ENCODE data around the gene DCHS1. TPM values are rescaled to one million over a fixed set of nuclear protein-coding genes. Genes with fewer than 3 reads are reported as not detected.
A peak's percentile ranks its signal among the peaks of the same experiment; 100 is the strongest.

The DCHS1 gene
- total RNA-seq, 1 experiment from 2014 or later = 14.2 TPM

DNA sequence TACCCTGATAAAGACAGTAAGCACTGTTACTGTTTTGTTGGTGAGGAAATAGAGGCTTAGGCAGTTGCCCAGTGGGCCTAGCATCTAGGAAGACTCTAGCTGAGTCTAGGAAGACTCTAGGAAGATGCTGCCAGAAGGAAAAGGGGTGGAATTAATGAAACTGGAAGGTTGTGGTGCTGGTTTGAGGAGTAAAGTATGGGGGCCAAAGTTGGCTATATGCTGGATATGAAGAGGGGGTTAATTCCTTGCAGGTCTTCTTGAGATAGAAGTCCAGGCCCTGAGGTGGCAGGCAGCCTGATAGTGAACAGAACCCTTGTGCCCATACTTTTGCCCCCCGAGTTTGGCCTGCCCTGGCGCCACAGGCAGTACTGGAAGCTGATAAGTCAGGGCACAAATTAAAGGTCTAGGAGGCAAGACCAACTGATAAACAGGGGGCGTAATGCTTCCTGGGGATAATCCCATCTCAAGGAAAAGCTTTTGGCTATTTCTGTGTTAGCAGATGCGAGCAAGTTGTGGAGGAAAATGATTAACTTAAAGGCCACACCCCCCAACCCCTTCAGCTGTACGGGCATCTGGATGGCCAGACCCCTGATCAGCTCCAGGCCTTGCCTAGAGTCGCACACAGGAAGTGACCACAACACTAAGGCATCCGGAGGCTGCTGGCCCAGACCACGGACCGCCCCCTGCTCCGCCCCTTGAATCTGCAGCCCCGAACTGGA is 49.0 kb downstream of the DCHS1 start:
- ATAC-seq = peak; percentile 81
- H3K4me1 Mint-ChIP-seq = peaks cover 20% of the 10 kb centered on the region
- peaks cover 36% of the 10 kb centered on the region for H3K36me3 Mint-ChIP-seq
- H3K27ac Mint-ChIP-seq = peak overlapping the region; percentile 97
- ChIA-PET POLR2A (interaction anchor here (0.6 to 2.9 kb wide), 6 partner anchors 12 to 77 kb away, joined by 3 to 11 read pairs (median 4); partner anchors contain the start of genes MRPL17 and TPP1), CTCF (interaction anchor here (0.7 to 1.7 kb wide), 10 partner anchors 12 to 243 kb away, joined by 3 to 10 read pairs (median 4); partner anchors contain the start of genes MRPL17 and TPP1)
- peak overlapping the region; percentile 28; the same call in 1 of the 2 replicates for H3K4me3 Mint-ChIP-seq
- DNase-seq (ENCODE audit: low spot score) = peak; percentile 92
- no peaks in the 10 kb centered on the region for H3K27me3 Mint-ChIP-seq (ENCODE audit: low read depth)
- H3K9me3 Mint-ChIP-seq = no peaks in the 10 kb centered on the region
- TF ChIP-seq, protein P1, sequence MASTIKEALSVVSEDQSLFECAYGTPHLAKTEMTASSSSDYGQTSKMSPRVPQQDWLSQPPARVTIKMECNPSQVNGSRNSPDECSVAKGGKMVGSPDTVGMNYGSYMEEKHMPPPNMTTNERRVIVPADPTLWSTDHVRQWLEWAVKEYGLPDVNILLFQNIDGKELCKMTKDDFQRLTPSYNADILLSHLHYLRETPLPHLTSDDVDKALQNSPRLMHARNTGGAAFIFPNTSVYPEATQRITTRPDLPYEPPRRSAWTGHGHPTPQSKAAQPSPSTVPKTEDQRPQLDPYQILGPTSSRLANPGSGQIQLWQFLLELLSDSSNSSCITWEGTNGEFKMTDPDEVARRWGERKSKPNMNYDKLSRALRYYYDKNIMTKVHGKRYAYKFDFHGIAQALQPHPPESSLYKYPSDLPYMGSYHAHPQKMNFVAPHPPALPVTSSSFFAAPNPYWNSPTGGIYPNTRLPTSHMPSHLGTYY (CRISPR knock-in tag; IDR thresholded peaks at IDR 0.05) = 0 out of 2 replicates have a peak, but pooled peaks have one; percentile 18
- TF ChIP-seq KAT7 (CRISPR knock-in tag; IDR thresholded peaks at IDR 0.05; ENCODE audit: borderline replicate concordance) = no peak
- TF ChIP-seq, protein P2, sequence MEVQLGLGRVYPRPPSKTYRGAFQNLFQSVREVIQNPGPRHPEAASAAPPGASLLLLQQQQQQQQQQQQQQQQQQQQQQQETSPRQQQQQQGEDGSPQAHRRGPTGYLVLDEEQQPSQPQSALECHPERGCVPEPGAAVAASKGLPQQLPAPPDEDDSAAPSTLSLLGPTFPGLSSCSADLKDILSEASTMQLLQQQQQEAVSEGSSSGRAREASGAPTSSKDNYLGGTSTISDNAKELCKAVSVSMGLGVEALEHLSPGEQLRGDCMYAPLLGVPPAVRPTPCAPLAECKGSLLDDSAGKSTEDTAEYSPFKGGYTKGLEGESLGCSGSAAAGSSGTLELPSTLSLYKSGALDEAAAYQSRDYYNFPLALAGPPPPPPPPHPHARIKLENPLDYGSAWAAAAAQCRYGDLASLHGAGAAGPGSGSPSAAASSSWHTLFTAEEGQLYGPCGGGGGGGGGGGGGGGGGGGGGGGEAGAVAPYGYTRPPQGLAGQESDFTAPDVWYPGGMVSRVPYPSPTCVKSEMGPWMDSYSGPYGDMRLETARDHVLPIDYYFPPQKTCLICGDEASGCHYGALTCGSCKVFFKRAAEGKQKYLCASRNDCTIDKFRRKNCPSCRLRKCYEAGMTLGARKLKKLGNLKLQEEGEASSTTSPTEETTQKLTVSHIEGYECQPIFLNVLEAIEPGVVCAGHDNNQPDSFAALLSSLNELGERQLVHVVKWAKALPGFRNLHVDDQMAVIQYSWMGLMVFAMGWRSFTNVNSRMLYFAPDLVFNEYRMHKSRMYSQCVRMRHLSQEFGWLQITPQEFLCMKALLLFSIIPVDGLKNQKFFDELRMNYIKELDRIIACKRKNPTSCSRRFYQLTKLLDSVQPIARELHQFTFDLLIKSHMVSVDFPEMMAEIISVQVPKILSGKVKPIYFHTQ (CRISPR knock-in tag; IDR thresholded peaks at IDR 0.05) = peak; percentile 64; the same call in 1 of the 2 replicates
- TF ChIP-seq SP1 (CRISPR knock-in tag; conservative IDR thresholded peaks at IDR 0.05) = 0 out of 2 replicates have a peak, but pooled peaks have one; percentile 33

DNA sequence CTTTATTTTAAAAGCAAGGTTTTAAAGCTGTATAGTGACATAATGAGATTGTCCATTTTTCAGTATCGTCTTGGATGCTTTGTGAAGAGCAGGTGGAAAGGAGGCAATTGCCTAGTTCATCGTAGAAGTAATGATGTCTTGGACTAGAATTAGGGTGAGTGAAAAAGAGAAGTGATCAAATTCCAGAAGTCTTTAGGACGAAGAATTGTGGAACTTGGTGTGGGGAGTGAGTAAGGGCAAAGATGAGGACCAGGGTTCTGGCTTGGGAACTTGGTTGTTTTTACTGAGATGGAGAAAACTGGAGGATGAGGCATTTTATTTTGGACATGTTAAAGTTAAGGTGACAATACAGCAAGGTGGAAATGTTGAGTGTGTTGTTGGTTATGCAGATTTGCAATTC is 50.8 kb downstream of the DCHS1 start:
- Mint-ChIP-seq H3K36me3 (peaks cover 28% of the 10 kb centered on the region), H3K4me1 (peaks cover 14% of the 10 kb centered on the region), H3K4me3 (no peak overlapping the region), H3K27ac (no peak overlapping the region), H3K9me3 (no peaks in the 10 kb centered on the region), H3K27me3 (ENCODE audit: low read depth) (no peaks in the 10 kb centered on the region)
- DNase-seq (ENCODE audit: low spot score) (no peak), ATAC-seq (no peak)
- ChIA-PET CTCF (interaction anchor here (0.9 to 4.0 kb wide), 8 partner anchors 14 to 162 kb away, joined by 3 to 12 read pairs (median 6); partner anchors contain the start of genes MRPL17 and TPP1), POLR2A (interaction anchor here (0.9 to 1.4 kb wide), 3 partner anchors 7 to 42 kb away, joined by 3 to 6 read pairs (median 4); partner anchors contain the start of genes TAF10 and TPP1)
- TF ChIP-seq, protein P3, sequence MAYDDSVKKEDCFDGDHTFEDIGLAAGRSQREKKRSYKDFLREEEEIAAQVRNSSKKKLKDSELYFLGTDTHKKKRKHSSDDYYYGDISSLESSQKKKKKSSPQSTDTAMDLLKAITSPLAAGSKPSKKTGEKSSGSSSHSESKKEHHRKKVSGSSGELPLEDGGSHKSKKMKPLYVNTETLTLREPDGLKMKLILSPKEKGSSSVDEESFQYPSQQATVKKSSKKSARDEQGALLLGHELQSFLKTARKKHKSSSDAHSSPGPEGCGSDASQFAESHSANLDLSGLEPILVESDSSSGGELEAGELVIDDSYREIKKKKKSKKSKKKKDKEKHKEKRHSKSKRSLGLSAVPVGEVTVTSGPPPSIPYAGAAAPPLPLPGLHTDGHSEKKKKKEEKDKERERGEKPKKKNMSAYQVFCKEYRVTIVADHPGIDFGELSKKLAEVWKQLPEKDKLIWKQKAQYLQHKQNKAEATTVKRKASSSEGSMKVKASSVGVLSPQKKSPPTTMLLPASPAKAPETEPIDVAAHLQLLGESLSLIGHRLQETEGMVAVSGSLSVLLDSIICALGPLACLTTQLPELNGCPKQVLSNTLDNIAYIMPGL (CRISPR knock-in tag; IDR thresholded peaks at IDR 0.05) = no peak

DNA sequence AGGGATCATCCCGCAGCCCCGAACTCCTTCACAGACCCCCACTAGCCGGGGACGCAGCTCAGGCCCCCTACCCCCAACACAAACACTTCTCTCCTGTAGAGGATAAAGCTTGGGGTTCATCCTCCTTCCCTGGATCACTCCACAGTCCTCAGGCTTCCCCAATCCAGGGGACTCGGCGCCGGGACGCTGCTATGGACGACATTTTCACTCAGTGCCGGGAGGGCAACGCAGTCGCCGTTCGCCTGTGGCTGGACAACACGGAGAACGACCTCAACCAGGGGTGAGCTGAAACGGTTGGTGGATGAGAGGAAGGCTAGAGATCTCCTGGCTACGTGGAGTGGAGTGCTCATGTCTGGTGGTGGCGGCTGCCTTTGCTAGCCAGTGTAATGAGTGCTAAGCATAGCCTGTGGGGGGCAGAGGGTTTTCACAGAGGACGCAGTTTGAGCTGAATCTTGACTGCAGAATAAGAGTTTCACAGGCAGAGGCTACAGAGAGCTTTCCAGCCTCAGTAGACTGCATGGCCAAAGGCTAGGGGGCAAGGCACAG is 51.5 kb downstream of the DCHS1 start:
- Mint-ChIP-seq H3K9me3 (no peaks in the 10 kb centered on the region), H3K27ac (no peak overlapping the region)
- TF ChIP-seq ZNF423 (CRISPR knock-in tag; IDR thresholded peaks at IDR 0.05) (no peak), NFE2L1 (CRISPR knock-in tag; IDR thresholded peaks at IDR 0.05) (no peak), ZNF219 (CRISPR knock-in tag; IDR thresholded peaks at IDR 0.05; ENCODE audit: borderline replicate concordance) (no peak), CREM (CRISPR knock-in tag; IDR thresholded peaks at IDR 0.05) (no peak), NR3C1 (CRISPR knock-in tag; conservative IDR thresholded peaks at IDR 0.05; ENCODE audit: low read depth) (no peak), FOXP1 (CRISPR knock-in tag; IDR thresholded peaks at IDR 0.05; ENCODE audit: borderline replicate concordance) (no peak), PRRX2 (CRISPR knock-in tag; IDR thresholded peaks at IDR 0.05) (no peak), SMAD4 (CRISPR knock-in tag; IDR thresholded peaks at IDR 0.05) (no peak), RELA (CRISPR knock-in tag; IDR thresholded peaks at IDR 0.05; ENCODE audit: borderline replicate concordance) (no peak)
- TF ChIP-seq, protein P4, sequence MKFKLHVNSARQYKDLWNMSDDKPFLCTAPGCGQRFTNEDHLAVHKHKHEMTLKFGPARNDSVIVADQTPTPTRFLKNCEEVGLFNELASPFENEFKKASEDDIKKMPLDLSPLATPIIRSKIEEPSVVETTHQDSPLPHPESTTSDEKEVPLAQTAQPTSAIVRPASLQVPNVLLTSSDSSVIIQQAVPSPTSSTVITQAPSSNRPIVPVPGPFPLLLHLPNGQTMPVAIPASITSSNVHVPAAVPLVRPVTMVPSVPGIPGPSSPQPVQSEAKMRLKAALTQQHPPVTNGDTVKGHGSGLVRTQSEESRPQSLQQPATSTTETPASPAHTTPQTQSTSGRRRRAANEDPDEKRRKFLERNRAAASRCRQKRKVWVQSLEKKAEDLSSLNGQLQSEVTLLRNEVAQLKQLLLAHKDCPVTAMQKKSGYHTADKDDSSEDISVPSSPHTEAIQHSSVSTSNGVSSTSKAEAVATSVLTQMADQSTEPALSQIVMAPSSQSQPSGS (CRISPR knock-in tag; IDR thresholded peaks at IDR 0.05; ENCODE audit: borderline replicate concordance, low read depth) = no peak
- TF ChIP-seq, protein P2 (CRISPR knock-in tag; IDR thresholded peaks at IDR 0.05) = no peak
- TF ChIP-seq, protein P5, sequence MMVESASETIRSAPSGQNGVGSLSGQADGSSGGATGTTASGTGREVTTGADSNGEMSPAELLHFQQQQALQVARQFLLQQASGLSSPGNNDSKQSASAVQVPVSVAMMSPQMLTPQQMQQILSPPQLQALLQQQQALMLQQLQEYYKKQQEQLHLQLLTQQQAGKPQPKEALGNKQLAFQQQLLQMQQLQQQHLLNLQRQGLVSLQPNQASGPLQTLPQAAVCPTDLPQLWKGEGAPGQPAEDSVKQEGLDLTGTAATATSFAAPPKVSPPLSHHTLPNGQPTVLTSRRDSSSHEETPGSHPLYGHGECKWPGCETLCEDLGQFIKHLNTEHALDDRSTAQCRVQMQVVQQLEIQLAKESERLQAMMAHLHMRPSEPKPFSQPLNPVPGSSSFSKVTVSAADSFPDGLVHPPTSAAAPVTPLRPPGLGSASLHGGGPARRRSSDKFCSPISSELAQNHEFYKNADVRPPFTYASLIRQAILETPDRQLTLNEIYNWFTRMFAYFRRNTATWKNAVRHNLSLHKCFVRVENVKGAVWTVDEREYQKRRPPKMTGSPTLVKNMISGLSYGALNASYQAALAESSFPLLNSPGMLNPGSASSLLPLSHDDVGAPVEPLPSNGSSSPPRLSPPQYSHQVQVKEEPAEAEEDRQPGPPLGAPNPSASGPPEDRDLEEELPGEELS (CRISPR knock-in tag; IDR thresholded peaks at IDR 0.05) = no peak

More for the DNA sequence above, 51.5 kb downstream of the DCHS1 start:
- ATAC-seq = peak; percentile 13
- no peaks in the 10 kb centered on the region for H3K27me3 Mint-ChIP-seq (ENCODE audit: low read depth)
- ChIA-PET CTCF (interaction anchor here (0.9 to 4.0 kb wide), 8 partner anchors 15 to 161 kb away, joined by 3 to 12 read pairs (median 6); partner anchors contain the start of genes MRPL17 and TPP1), POLR2A (interaction anchor here (0.6 to 1.4 kb wide), 4 partner anchors 8 to 147 kb away, joined by 3 to 6 read pairs (median 4); partner anchors contain the start of genes TAF10 and TPP1)
- H3K4me3 Mint-ChIP-seq = no peak overlapping the region
- peaks cover 26% of the 10 kb centered on the region for H3K36me3 Mint-ChIP-seq
- peak; percentile 34 for DNase-seq (ENCODE audit: low spot score)
- peaks cover 14% of the 10 kb centered on the region for H3K4me1 Mint-ChIP-seq
